CD4-positive, alpha-beta T cell treated with Interleukin-12 subunit alpha and Interleukin-12 subunit beta, for 1 hour (primary cell): ENCODE measurements around the gene MYH10.

ENCODE experiments used
- DNase-seq: peaks from one replicate; pipeline ENCODE4 v3.0.0-alpha.2; 2020

MYH10 gene

GRCh38 chr17:8602679-8603078 is 27.8 kb downstream of the MYH10 start:
- no peak for DNase-seq

GRCh38 chr17:8599351-8600011 is 31.0 kb downstream of the MYH10 start:
- no peak for DNase-seq

- no peak for DNase-seq
These were observed 31.6 kb downstream of the MYH10 start for GRCh38 chr17:8598913-8599312.

GRCh38 chr17:8593830-8594229 is 36.7 kb downstream of the MYH10 start:
- DNase-seq: no peak

GRCh38 chr17:8593276-8593675 is 37.2 kb downstream of the MYH10 start:
- DNase-seq: no peak

GRCh38 chr17:8588877-8589554 is 41.5 kb downstream of the MYH10 start:
- DNase-seq: no peak

- no peak for DNase-seq
These were observed 43.8 kb downstream of the MYH10 start for GRCh38 chr17:8586766-8587165.

GRCh38 chr17:8585911-8586310 is 44.6 kb downstream of the MYH10 start:
- DNase-seq: no peak

GRCh38 chr17:8583954-8584353 is 46.6 kb downstream of the MYH10 start:
- DNase-seq: no peak

GRCh38 chr17:8580952-8581658 is 49.4 kb downstream of the MYH10 start:
- no peak for DNase-seq

GRCh38 chr17:8577868-8578267 is 52.7 kb downstream of the MYH10 start:
- DNase-seq: no peak

GRCh38 chr17:8576559-8577294 is 53.8 kb downstream of the MYH10 start:
- DNase-seq: no peak

- DNase-seq: no peak
These were observed 55.8 kb downstream of the MYH10 start for GRCh38 chr17:8574687-8575086.

GRCh38 chr17:8572764-8573163 is 57.8 kb downstream of the MYH10 start:
- peak; percentile 4 for DNase-seq

GRCh38 chr17:8563981-8564602 is 66.4 kb downstream of the MYH10 start:
- DNase-seq: no peak

GRCh38 chr17:8563024-8563776 is 67.3 kb downstream of the MYH10 start:
- DNase-seq: no peak

- no peak for DNase-seq
These were observed 72.4 kb downstream of the MYH10 start for GRCh38 chr17:8558144-8558543.

GRCh38 chr17:8557176-8557806 is 73.2 kb downstream of the MYH10 start:
- no peak for DNase-seq

- no peak for DNase-seq
These were observed 74.5 kb downstream of the MYH10 start for GRCh38 chr17:8556074-8556473.

GRCh38 chr17:8555062-8555461 is 75.5 kb downstream of the MYH10 start:
- no peak for DNase-seq

- no peak for DNase-seq
These were observed 77.8 kb downstream of the MYH10 start for GRCh38 chr17:8552577-8553320.
